Measurements from ENCODE around the gene KIZ.
A peak's percentile ranks its signal among the peaks of the same experiment; 100 is the strongest.

KIZ gene

DNA sequence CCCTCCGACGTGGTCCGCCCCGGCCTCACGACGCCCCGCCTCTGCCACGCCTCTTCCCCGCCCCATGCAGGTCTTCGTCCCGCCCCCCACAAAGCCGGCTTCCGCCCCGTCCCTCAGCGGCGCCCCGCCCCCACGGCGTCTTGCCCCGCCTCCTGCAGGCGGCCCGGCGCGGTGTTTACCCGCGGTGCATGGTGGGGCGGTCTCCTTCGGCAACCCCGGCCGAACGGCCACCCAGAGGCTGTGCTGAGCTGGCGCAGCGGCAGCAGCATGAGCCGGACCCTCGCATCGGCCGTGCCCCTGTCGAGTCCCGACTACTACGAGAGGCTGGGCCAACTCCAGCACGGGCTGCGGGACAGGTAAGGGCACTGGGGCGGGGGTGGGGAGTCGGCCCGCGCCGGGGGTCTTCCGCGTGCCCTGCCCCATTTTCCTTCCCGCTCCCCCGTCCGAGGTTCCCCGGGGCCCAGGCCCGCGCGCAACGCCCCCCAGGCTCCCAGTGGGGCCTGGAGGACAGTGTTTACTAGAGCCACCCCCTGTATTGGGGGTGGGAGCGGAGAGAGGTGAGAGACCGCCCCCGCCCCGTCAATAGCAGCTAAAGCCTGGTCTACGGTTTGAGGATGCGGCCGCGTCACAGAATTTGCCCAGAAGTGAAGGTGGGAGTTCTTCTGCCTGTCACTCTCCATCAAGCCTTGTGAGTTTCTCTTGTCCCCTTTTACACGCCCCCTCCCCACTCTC, at the start of gene KIZ:
Gene KIZ (plus strand): TSS at position 234 of the 732 bp plus-strand sequence. CDS start 34 bp downstream, at position 268.
- DNase-seq: peak; percentile 99

GRCh38 chr20:21077809-21078345, 48.0 kb upstream of the KIZ start:
- no peak for DNase-seq

DNA sequence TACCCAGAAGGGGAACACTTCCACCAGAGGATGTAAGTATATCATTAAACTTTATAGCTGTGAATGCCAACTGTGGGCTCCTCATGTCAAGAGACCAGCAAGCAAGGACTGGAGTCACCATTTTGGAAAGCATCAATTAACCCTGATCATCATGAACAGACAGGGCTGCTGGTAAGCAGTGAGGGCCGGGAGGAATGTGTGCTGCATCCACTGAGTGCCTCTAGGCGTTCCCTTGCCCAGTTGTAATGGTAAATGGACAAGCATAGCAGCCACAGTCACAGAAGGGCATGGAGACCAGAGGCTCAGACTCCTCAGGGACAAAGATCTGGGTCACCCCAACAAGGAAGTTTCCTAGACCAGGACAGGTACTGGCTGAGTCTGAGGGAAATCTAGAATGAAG, 43.3 kb upstream of the KIZ start:
- no peak for DNase-seq

DNA sequence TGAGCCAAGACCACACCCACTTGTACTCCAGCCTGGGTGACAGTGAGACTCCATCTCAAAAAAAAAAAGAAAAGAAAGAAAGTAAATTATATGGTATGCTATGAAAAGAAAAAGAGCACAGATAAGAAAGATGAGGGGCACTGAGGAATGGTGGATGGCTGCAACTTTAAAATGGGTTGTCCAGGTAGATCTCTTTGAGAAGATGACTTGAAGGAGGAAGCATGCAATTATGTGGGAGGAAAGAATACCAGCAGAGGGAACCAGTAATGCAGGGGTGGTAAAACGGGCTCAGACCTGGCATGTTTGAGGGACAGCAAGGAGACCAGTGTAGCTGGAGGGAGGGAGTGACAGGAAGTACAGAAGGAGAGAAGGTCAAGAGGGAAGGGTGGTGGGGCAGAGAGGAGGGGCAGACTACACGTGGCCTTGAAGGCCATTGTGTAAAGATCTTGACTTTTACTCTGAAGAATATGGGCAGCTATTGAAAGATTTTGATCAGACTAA, 42.0 kb upstream of the KIZ start:
- DNase-seq: no peak

DNA sequence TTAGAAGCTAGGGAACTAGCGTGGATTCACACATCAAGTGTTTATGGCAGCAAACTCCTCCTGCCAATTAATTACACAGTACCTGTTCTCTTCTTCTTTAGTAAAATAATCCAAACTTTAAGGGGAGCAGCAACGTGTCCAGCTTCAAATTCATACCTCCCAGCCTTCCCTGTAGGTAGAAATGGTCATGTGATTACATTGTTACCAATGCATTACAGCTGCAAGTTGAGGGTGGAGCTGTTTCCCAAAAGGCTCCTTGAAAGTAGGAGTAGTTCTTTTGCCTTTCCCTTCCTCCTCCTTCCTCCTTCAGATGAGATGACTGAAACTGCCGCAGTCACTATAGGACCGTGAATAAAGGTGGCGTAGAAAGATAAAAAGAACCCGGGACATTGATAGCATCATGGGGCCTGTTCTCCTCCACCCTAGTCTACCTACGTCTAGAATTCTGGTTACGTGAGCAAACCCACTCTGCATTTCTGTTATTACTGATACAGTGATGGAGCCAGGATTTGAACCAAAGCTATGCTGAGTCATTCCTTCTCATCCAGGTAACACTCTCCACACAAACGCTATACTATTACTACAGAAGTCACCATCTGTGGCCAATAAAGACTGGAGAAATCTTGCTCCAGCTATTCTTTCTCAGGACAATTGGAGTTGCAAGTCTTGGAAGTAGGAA, 37.9 kb upstream of the KIZ start:
- no peak for DNase-seq

GRCh38 chr20:21089391-21089790, 36.5 kb upstream of the KIZ start:
- DNase-seq: no peak

- no peak for DNase-seq
Observed at GRCh38 chr20:21090111-21090618, 35.7 kb upstream of the KIZ start.

- DNase-seq: no peak
Observed at GRCh38 chr20:21090721-21091120, 35.2 kb upstream of the KIZ start.

GRCh38 chr20:21092806-21093205, 33.1 kb upstream of the KIZ start:
- no peak for DNase-seq

GRCh38 chr20:21096321-21097043, 29.4 kb upstream of the KIZ start:
- no peak for DNase-seq

- peak; percentile 78 for DNase-seq
Observed at GRCh38 chr20:21099751-21100577, 25.9 kb upstream of the KIZ start.

DNA sequence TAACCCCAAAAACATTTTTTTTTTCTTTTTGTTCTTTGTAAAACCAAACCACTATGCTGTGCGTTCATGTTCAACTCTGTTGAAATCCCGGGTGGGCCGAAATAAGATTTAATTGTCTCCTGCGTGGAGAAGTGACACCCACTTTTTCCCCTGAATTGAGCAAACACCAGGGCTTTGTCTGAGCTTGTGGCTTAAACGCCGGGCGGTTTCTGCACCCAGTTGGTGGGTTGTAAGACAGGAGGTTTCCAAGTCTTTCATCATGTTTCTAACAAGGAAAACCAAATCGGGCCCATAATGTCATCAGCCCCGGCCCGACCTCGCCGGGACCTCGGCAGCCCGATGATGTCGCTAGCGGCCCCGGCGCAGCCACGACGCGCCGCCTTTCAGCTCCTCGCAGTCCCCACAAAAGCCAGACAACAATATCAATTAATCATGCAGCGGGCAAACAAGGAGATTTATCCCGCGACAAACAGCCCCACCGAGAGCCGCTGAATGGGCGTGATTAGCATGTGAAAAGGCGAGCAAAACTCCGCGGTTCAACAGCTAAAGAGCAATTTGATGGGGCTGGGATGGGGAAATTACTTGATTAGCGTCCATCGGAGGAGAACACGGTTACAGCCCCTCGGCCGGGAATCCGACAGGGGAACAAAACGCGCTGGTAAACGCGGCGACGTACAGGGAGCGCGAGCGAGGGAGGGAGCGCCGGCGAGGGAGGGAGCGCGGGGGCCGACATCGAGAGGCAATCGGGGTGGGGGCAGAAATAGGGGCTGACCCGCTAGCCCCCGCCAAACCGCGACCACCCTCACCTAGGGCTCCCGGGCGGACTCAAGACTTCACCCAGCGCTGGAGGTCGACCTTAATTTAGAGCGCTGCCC, 25.1 kb upstream of the KIZ start:
- DNase-seq: peak; percentile 71

GRCh38 chr20:21101453-21101931, 24.4 kb upstream of the KIZ start:
- DNase-seq: peak; percentile 64

GRCh38 chr20:21101932-21102575, 23.8 kb upstream of the KIZ start:
- peak; percentile 63 for DNase-seq

DNA sequence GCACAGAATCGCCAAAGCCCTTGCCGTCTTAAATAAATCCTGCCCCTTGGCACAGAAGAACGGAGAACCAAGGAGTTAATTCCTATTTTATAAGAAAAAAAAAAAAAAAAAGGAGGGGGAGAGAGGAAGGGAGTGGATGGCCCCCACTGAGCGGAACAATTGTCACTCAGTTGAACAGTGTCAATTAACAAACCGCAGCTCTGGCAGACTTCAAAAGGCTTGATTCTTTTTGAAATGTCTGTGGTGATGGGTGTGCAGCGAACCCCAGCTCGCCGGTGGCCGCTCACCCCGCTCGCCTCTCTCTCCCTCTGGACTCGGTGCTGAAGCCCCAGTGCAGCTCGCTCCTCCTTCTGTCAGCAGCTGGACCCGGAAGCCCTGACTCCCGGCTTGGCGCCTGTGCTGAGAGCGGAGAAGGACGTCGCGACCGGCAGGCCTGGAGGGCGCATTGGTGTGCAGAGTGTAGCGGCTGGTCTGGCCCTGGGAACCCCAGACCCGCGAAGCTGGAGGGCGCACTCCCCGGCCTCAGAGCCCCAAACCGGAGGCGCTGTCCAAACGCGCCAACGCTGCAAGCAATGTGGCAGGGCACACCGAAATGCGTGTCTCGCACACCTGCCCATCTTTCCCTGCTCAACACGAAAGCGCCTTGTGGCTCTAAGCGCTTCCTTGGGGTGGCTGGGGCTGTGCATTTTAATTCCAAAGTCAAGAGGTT, 23.1 kb upstream of the KIZ start:
- DNase-seq: peak; percentile 76

GRCh38 chr20:21103582-21104465, 22.1 kb upstream of the KIZ start:
- DNase-seq: peak; percentile 65

GRCh38 chr20:21104466-21104761, 21.5 kb upstream of the KIZ start:
- DNase-seq: no peak

GRCh38 chr20:21104921-21105320, 21.0 kb upstream of the KIZ start:
- no peak for DNase-seq

Measured in activated effector memory CD4-positive, alpha-beta T cell treated with anti-CD3 and anti-CD28 coated beads, Interleukin-2, amount 50 U/mL, for 16 hours (primary cell).